Measurements from ENCODE around the gene MBLAC1.

GRCh38 chr7:100107125-100107737 is 19.5 kb upstream of the MBLAC1 start:
- TF ChIP-seq POLR2AphosphoS5 (IDR thresholded peaks at IDR 0.05; ENCODE audit: low read depth, low read length): no peak
- no peak for TF ChIP-seq SPI1 (IDR thresholded peaks at IDR 0.05; ENCODE audit: low read depth, low read length)
- TF ChIP-seq POLR2A (IDR thresholded peaks at IDR 0.05; ENCODE audit: low read depth, low read length): no peak
- no peak for TF ChIP-seq TAF1 (IDR thresholded peaks at IDR 0.05; ENCODE audit: low read depth, low read length)
- no peak for TF ChIP-seq POU2F2 (IDR thresholded peaks at IDR 0.05; ENCODE audit: low read depth, low read length)
